ENCODE data around the gene ACOT12. TPM values are rescaled to one million over a fixed set of nuclear protein-coding genes. Genes with fewer than 3 reads are reported as not detected.

Gene ACOT12
- total and polyA plus RNA-seq, 2 donors (not counting 3 experiments of a cell fraction or from before 2014, with no cell fraction given), result not detected

DNA sequence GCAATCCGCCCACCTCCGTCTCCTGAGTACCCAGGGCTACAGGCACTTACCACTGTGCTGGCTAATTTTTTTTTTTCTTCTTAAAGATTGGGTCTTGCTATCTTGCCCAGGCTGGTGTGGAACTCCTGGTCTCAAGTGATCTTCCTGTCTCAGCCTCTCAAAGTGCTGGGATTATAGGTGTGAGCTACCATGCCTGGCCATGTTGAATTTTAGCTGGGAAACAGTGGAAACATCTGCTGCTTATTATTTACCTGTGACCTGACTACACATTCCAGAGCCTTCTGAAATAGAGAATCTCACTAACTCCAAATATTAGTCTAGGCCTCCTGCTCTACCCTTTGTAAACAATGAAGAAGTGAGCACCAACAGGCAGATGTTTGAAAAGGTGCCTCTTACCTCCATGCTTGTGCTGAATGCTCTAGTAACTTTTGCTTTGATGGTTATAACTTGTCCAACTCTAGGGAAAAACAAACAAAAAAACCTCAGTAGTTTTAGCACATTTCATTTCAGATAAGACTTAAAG lies 22.5 kb downstream of the ACOT12 start:
- ChIA-PET POLR2A (no interaction called here), CTCF (no interaction called here)
- H4K20me1 ChIP-seq (replicated peaks; ENCODE audit: control insufficient read depth, extremely low read depth, insufficient read depth, low read length), result no peaks in the 10 kb centered on the region
- no peaks in the 10 kb centered on the region for H3K9me3 ChIP-seq (replicated peaks; ENCODE audit: control insufficient read depth, insufficient read depth, low read length)
- H3K4me3 ChIP-seq (replicated peaks in 1 of 3; ENCODE audit: insufficient read depth in 1 of 3, low read depth in 1 of 3, low read length in 3 of 3), result no peak overlapping the region
- H3K4me2 ChIP-seq (ENCODE audit: insufficient read depth, low read length), result no peak overlapping the region
- no peaks in the 10 kb centered on the region for H3K36me3 ChIP-seq (ENCODE audit: control insufficient read depth in 2 of 2, extremely low read depth in 1 of 2, insufficient read depth in 2 of 2, low read length in 2 of 2)
- no peak overlapping the region for H3K9ac ChIP-seq (replicated peaks; ENCODE audit: extremely low read depth, insufficient read depth, low read length)
- H2AFZ ChIP-seq (ENCODE audit: low read depth, low read length), result no peak overlapping the region
- DNase-seq (ENCODE audit: low read depth, low spot score), result no peak
- no peak for FAIRE-seq
- no TSS peak for BruUV-seq (replicated peaks)
- H3K79me2 ChIP-seq (ENCODE audit: control insufficient read depth, insufficient read depth, low read length), result no peaks in the 10 kb centered on the region
- H3K4me1 ChIP-seq (ENCODE audit: control insufficient read depth, extremely low read depth, insufficient read depth, low read length), result no peaks in the 10 kb centered on the region
- dilution Hi-C loops (cut with MboI; ENCODE audit: extremely low pct_ligation_motif_present, low sequenced_read_pairs), result no loop called here
- no peaks in the 10 kb centered on the region for H3K9me1 ChIP-seq (replicated peaks; ENCODE audit: control insufficient read depth, extremely low read depth, insufficient read depth, low read length)
- intact Hi-C loops (cut with micrococcal nuclease), result no loop called here
- no peaks in the 10 kb centered on the region for H3K27me3 ChIP-seq (ENCODE audit: control insufficient read depth in 2 of 2, insufficient read depth in 2 of 2, low read length in 2 of 2)
- H3K27ac ChIP-seq (ENCODE audit: insufficient read depth, low read depth, low read length), result no peak overlapping the region
- no peak for TF ChIP-seq GATA2 (IDR thresholded peaks at IDR 0.05; ENCODE audit: insufficient read depth, insufficient read length, low read depth, low read length)
- TF ChIP-seq FOS (IDR thresholded peaks at IDR 0.05; ENCODE audit: borderline replicate concordance, insufficient read depth, low read length), result no peak
- TF ChIP-seq, protein P1, sequence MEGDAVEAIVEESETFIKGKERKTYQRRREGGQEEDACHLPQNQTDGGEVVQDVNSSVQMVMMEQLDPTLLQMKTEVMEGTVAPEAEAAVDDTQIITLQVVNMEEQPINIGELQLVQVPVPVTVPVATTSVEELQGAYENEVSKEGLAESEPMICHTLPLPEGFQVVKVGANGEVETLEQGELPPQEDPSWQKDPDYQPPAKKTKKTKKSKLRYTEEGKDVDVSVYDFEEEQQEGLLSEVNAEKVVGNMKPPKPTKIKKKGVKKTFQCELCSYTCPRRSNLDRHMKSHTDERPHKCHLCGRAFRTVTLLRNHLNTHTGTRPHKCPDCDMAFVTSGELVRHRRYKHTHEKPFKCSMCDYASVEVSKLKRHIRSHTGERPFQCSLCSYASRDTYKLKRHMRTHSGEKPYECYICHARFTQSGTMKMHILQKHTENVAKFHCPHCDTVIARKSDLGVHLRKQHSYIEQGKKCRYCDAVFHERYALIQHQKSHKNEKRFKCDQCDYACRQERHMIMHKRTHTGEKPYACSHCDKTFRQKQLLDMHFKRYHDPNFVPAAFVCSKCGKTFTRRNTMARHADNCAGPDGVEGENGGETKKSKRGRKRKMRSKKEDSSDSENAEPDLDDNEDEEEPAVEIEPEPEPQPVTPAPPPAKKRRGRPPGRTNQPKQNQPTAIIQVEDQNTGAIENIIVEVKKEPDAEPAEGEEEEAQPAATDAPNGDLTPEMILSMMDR (IDR thresholded peaks at IDR 0.05; ENCODE audit: extremely low read depth in 1 of 2, insufficient read depth in 1 of 2, low read depth in 1 of 2, low read length in 2 of 2), result no peak

- DNase-seq (ENCODE audit: low read depth, low spot score), result no peak
- TF ChIP-seq POLR2A (IDR thresholded peaks at IDR 0.05; ENCODE audit: low read depth, low read length) (no peak), GATA2 (IDR thresholded peaks at IDR 0.05; ENCODE audit: insufficient read depth, insufficient read length, low read depth, low read length) (no peak), JUN (IDR thresholded peaks at IDR 0.05; ENCODE audit: borderline replicate concordance, insufficient read depth, insufficient read length, low read depth) (no peak), POLR2AphosphoS5 (IDR thresholded peaks at IDR 0.05; ENCODE audit: insufficient read depth, low read depth, low read length) (no peak), EZH2 (IDR thresholded peaks at IDR 0.05; ENCODE audit: borderline replicate concordance, low read depth, low read length, severe bottlenecking) (no peak), MYC (IDR thresholded peaks at IDR 0.05; ENCODE audit: low read depth, low read length) (no peak), FOS (IDR thresholded peaks at IDR 0.05; ENCODE audit: borderline replicate concordance, insufficient read depth, low read length) (no peak)
- TF ChIP-seq, protein P1 (IDR thresholded peaks at IDR 0.05; ENCODE audit: extremely low read depth in 1 of 2, insufficient read depth in 1 of 2, low read depth in 1 of 2, low read length in 2 of 2), result no peak
- TF ChIP-seq, protein P2, sequence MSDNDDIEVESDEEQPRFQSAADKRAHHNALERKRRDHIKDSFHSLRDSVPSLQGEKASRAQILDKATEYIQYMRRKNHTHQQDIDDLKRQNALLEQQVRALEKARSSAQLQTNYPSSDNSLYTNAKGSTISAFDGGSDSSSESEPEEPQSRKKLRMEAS (IDR thresholded peaks at IDR 0.05; ENCODE audit: insufficient read depth, insufficient read length), result no peak
- Histone ChIP-seq H3K27me3 (ENCODE audit: control insufficient read depth in 2 of 2, insufficient read depth in 2 of 2, low read length in 2 of 2) (no peaks in the 10 kb centered on the region), H3K4me2 (ENCODE audit: insufficient read depth, low read length) (no peak overlapping the region), H3K9me1 (replicated peaks; ENCODE audit: control insufficient read depth, extremely low read depth, insufficient read depth, low read length) (no peaks in the 10 kb centered on the region), H3K9me3 (replicated peaks; ENCODE audit: control insufficient read depth, insufficient read depth, low read length) (no peaks in the 10 kb centered on the region), H3K4me3 (replicated peaks in 1 of 3; ENCODE audit: insufficient read depth in 1 of 3, low read depth in 1 of 3, low read length in 3 of 3) (no peak overlapping the region), H3K27ac (ENCODE audit: insufficient read depth, low read depth, low read length) (no peak overlapping the region), H2AFZ (ENCODE audit: low read depth, low read length) (no peak overlapping the region), H3K9ac (replicated peaks; ENCODE audit: extremely low read depth, insufficient read depth, low read length) (no peak overlapping the region), H3K79me2 (ENCODE audit: control insufficient read depth, insufficient read depth, low read length) (no peaks in the 10 kb centered on the region), H4K20me1 (replicated peaks; ENCODE audit: control insufficient read depth, extremely low read depth, insufficient read depth, low read length) (no peaks in the 10 kb centered on the region), H3K36me3 (ENCODE audit: control insufficient read depth in 2 of 2, extremely low read depth in 1 of 2, insufficient read depth in 2 of 2, low read length in 2 of 2) (no peaks in the 10 kb centered on the region), H3K4me1 (ENCODE audit: control insufficient read depth, extremely low read depth, insufficient read depth, low read length) (no peaks in the 10 kb centered on the region)
- ChIA-PET POLR2A (no interaction called here), CTCF (no interaction called here)
- no TSS peak for BruUV-seq (replicated peaks)
- no peak for FAIRE-seq
- intact Hi-C loops (cut with micrococcal nuclease), result no loop called here
- dilution Hi-C loops (cut with MboI; ENCODE audit: extremely low pct_ligation_motif_present, low sequenced_read_pairs), result no loop called here
Measured at GRCh38 chr5:81370912-81371311, 23.0 kb downstream of the ACOT12 start.
